GM23338 (cell line): ENCODE data around the gene BMP8B.

Source experiments
- CREB1 ChIP-seq: fragments of 250-450 bp; sonication (Bioruptor Pico); IDR thresholded peaks from 2 replicates; pipeline ENCODE4 v1.5.0; 2020; ENCODE audit warnings: low read depth, mild to moderate bottlenecking, moderate library complexity
- EZH2 ChIP-seq: fragments of 200-600 bp; sonication (generic); IDR thresholded peaks from one replicate; pipeline ENCODE4 v1.8.0; 2017; ENCODE audit warnings: antibody characterized with exemption, mild to moderate bottlenecking, low read depth; ENCODE audit not compliant: unreplicated experiment
- EZH2phosphoT487 ChIP-seq: fragments of 200-600 bp; sonication (generic); IDR thresholded peaks from one replicate; pipeline ENCODE4 v1.8.1; 2018; ENCODE audit warnings: antibody characterized with exemption; ENCODE audit not compliant: unreplicated experiment
- NANOG ChIP-seq: IDR thresholded peaks from 2 replicates; pipeline ENCODE4 v1.6.1; 2016; ENCODE audit warnings: antibody characterized with exemption, borderline replicate concordance
- POLR2AphosphoS5 ChIP-seq: IDR thresholded peaks from 2 replicates; pipeline ENCODE4 v1.6.1; 2016; ENCODE audit warnings: antibody characterized with exemption, low read depth
- STAT1 ChIP-seq: IDR thresholded peaks from one replicate; pipeline ENCODE4 v1.6.1; 2016; ENCODE audit warnings: antibody characterized with exemption; ENCODE audit not compliant: unreplicated experiment
- ZNF331 ChIP-seq: fragments of 250-450 bp; sonication (Bioruptor Pico); IDR thresholded peaks from 2 replicates; pipeline ENCODE4 v1.5.0; 2020; ENCODE audit warnings: low read depth, mild to moderate bottlenecking, moderate library complexity
- TF ChIP-seq, protein P1 (sequence below), 2 experiments: fragments of 200-600 bp in 1 of 2; sonication (generic) in 1 of 2; conservative IDR thresholded peaks; 2 replicates each; pipeline versions ENCODE4 v1.5.1 to v1.6.1; 2016 to 2017; ENCODE audit warnings: antibody characterized with exemption in 2 of 2, low read depth in 2 of 2, mild to moderate bottlenecking in 2 of 2, moderate library complexity in 1 of 2
- TF ChIP-seq, protein P2 (sequence below): IDR thresholded peaks from 2 replicates; pipeline ENCODE4 v1.6.1; 2016; ENCODE audit warnings: antibody characterized with exemption
- TF ChIP-seq, protein P3 (sequence below): IDR thresholded peaks from one replicate; pipeline ENCODE4 v1.6.1; 2018; ENCODE audit warnings: antibody characterized with exemption; ENCODE audit not compliant: unreplicated experiment

DNA sequence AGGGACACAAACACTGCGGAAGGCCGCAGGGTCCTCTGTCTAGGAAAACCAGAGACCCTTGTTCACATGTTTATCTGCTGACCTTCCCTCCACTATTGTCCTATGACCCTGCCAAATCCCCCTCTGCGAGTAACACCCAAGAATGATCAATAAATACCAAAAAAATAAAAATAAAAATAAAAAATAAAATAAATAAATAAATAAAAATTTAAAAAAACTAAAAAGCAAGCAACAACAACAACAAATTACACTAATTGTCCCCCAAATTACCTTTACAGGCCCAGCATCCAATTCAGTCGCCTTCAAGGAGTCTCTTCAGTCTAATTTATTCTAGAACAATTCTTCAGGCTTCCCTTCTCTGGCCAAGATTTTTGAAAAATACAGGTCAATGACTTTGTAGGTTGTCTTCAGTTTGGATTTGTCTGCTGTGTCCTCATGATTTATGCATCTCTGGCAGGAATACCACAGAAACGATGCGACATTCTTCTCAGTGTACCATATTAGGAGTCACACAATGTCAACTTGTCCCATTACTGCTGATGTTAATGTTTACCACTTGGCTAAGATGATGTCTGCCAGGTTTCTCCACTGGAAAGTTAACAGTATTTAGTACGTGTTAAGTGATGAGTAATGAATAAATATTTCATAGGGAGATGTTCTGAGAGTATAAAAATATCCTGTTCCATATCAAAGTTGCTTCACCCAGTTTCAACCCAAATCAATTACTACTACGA, 20.3 kb upstream of the BMP8B start:
- TF ChIP-seq, protein P1, sequence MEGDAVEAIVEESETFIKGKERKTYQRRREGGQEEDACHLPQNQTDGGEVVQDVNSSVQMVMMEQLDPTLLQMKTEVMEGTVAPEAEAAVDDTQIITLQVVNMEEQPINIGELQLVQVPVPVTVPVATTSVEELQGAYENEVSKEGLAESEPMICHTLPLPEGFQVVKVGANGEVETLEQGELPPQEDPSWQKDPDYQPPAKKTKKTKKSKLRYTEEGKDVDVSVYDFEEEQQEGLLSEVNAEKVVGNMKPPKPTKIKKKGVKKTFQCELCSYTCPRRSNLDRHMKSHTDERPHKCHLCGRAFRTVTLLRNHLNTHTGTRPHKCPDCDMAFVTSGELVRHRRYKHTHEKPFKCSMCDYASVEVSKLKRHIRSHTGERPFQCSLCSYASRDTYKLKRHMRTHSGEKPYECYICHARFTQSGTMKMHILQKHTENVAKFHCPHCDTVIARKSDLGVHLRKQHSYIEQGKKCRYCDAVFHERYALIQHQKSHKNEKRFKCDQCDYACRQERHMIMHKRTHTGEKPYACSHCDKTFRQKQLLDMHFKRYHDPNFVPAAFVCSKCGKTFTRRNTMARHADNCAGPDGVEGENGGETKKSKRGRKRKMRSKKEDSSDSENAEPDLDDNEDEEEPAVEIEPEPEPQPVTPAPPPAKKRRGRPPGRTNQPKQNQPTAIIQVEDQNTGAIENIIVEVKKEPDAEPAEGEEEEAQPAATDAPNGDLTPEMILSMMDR (conservative IDR thresholded peaks at IDR 0.05; ENCODE audit: low read depth in 2 of 2): no peak
- TF ChIP-seq EZH2 (no peak), ZNF331 (CRISPR knock-in tag) (no peak), POLR2AphosphoS5 (no peak), EZH2phosphoT487 (no peak), STAT1 (no peak), CREB1 (CRISPR knock-in tag) (no peak), NANOG (no peak)
- TF ChIP-seq, protein P2, sequence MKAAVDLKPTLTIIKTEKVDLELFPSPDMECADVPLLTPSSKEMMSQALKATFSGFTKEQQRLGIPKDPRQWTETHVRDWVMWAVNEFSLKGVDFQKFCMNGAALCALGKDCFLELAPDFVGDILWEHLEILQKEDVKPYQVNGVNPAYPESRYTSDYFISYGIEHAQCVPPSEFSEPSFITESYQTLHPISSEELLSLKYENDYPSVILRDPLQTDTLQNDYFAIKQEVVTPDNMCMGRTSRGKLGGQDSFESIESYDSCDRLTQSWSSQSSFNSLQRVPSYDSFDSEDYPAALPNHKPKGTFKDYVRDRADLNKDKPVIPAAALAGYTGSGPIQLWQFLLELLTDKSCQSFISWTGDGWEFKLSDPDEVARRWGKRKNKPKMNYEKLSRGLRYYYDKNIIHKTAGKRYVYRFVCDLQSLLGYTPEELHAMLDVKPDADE: no peak
- TF ChIP-seq, protein P3, sequence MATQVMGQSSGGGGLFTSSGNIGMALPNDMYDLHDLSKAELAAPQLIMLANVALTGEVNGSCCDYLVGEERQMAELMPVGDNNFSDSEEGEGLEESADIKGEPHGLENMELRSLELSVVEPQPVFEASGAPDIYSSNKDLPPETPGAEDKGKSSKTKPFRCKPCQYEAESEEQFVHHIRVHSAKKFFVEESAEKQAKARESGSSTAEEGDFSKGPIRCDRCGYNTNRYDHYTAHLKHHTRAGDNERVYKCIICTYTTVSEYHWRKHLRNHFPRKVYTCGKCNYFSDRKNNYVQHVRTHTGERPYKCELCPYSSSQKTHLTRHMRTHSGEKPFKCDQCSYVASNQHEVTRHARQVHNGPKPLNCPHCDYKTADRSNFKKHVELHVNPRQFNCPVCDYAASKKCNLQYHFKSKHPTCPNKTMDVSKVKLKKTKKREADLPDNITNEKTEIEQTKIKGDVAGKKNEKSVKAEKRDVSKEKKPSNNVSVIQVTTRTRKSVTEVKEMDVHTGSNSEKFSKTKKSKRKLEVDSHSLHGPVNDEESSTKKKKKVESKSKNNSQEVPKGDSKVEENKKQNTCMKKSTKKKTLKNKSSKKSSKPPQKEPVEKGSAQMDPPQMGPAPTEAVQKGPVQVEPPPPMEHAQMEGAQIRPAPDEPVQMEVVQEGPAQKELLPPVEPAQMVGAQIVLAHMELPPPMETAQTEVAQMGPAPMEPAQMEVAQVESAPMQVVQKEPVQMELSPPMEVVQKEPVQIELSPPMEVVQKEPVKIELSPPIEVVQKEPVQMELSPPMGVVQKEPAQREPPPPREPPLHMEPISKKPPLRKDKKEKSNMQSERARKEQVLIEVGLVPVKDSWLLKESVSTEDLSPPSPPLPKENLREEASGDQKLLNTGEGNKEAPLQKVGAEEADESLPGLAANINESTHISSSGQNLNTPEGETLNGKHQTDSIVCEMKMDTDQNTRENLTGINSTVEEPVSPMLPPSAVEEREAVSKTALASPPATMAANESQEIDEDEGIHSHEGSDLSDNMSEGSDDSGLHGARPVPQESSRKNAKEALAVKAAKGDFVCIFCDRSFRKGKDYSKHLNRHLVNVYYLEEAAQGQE: no peak
